ENCODE data around the gene PRDX1.
A peak's percentile ranks its signal among the peaks of the same experiment; 100 is the strongest.
"Not testable (repeated sequence)": the region's sequence is repeated elsewhere in the genome, so short reads cannot be mapped to it uniquely, and the experiment has no call there.

Gene PRDX1

GRCh38 chr1:45503462-45504360, 18.0 kb downstream of the PRDX1 start:
- no peak for DNase-seq (ENCODE audit: low spot score)

DNA sequence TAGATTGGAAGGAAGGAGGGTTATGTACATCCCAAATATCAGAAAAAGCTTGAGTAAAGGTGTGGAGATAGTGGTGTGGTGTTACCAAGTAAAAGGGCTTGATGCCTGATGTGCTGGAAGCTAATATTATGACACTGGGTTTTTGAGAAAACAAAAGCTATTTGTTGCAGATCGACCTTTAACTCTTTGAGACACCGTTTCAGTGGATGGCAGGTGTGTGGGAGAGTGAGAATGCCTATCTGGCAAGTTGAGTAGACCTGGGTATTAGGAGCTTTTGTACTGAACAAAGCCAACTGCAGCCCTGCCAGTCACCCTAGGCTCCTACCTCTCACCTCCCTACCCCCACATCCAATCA, 20.2 kb downstream of the PRDX1 start:
- DNase-seq (ENCODE audit: low spot score) = no peak

- DNase-seq (ENCODE audit: low spot score) = no peak
Measured at GRCh38 chr1:45499415-45499769, 22.3 kb downstream of the PRDX1 start.

DNA sequence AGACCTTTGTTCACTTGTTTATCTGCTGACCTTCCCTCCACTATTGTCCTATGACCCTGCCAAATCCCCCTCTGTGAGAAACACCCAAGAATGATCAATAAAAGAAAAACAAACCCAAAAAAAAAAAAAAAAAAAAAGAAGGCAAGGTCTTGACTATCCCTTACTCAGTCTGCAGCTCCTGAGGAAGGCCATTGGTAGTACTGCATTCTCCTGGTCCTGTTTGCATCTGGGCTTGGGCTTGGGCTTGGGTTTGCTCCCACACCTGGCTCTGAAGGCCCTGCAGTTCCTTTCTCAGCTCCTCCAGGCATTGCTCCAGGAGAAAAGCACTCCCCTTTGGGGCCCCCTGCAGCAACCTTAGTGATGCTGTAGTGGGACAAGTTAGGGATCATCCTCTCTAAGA, 23.4 kb downstream of the PRDX1 start:
- DNase-seq (ENCODE audit: low spot score) = no peak

DNA sequence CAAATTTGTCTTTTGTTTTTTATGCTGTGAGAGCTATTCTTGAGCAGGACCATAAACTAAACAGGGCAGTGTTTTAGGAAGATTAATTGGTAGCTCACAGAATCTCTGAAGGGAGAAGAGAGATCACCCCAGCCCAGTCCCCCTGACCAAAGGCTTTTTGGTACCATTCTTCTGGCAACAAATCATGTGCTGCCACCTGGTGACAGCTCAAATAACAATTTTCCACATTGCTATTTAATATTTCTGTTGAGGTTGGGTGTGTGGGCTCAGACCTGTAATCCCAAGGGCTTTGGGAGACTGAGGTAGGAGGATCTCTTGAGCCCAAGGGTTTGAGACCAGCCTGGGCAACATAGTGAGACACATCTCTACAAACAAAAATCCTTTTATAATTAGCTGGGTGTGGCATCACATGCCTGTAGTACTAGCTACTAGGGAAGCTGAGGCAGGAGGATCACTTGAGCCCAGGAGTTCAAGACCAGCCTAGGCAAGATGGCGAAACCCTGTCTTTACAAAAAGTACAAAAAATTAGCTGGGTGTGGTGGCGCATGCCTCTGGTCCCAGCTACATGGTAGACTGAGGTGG, 28.5 kb downstream of the PRDX1 start:
- DNase-seq (ENCODE audit: low spot score) = peak; percentile 76

GRCh38 chr1:45492691-45493090, 29.0 kb downstream of the PRDX1 start:
- no peak for DNase-seq (ENCODE audit: low spot score)

- no peak for DNase-seq (ENCODE audit: low spot score)
Measured at GRCh38 chr1:45491487-45492260, 30.0 kb downstream of the PRDX1 start.

DNA sequence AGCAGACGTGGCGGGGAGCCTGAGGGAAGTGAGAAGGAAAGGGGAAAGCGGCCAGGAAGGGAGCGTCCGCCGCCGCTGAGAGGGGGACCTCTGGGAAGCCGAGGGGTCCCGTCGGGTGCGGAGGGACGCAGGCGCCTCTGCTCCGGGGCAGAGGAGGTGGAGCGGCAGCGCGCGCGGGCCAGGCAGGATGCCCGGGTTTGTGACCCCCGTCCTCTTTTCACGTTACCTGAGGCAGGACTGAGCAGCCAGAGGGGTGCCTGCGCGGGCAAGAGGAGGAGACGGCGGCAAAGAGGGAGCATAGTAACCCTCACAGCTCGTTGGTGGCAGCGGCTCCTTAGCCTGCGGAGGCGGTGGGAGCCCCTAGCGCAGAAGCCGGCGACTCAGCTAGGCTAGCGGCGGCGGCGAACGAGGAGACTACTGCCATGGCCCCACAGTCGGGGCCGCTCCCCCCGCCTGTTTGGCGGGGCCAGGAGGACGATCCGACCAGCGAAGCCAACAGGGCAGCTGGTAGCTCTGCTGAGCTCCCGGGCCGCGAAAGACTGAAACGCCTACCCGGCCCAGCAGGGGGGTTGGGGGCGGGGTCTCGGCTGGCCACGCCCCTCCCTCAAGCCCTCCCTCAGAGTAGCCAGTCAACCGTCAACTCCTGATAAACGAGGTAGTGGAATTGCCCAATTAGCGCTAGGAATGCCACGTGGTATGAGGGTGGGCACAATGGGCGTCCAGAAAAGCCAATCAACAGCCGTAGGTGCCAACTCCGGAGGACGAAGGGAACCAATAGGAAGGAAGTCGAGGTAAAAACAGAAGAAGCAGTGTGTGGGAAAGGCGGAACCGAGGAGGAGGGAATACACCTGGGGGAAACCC, 30.8 kb downstream of the PRDX1 start, which contains the start of gene TESK2:
Gene TESK2 (minus strand): TSS at position 538 of the 861 bp plus-strand sequence. CDS start 33,378 bp downstream, outside the sequence.
- DNase-seq (ENCODE audit: low spot score) = peak; percentile 100

DNA sequence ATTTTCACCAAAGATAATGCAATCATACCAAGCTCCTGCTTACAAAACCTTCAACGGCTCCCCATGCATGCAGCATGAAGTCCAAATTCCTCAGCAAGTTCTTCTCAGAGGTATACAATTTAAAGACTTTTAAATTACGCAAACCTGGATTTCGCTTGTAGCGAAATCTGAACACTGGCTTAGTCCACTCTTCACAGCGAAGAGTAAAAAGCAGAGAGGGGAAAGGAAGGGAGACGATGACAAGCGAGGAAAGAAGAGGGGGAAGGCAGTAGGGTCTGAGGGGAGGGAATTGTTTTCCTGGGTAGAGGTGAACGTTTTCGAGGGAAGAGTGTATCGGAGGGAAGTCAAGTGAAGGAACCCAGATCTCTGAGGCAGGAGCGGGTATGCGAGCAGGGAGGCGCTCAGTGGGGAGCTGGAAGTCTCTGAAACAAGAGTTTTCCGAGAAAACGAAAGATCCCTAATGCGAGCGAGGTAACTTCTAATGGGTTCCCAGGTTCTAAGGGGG, 31.5 kb downstream of the PRDX1 start:
- no peak for DNase-seq (ENCODE audit: low spot score)

GRCh38 chr1:45489379-45489778, 32.3 kb downstream of the PRDX1 start:
- DNase-seq (ENCODE audit: low spot score) = not testable (repeated sequence)

GRCh38 chr1:45488666-45489377, 32.9 kb downstream of the PRDX1 start:
- DNase-seq (ENCODE audit: low spot score) = no peak

- no peak for DNase-seq (ENCODE audit: low spot score)
Measured at GRCh38 chr1:45485949-45486348, 35.7 kb downstream of the PRDX1 start.

- no peak for DNase-seq (ENCODE audit: low spot score)
Measured at GRCh38 chr1:45479039-45479748, 42.5 kb downstream of the PRDX1 start.

GRCh38 chr1:45478121-45478814, 43.4 kb downstream of the PRDX1 start:
- no peak for DNase-seq (ENCODE audit: low spot score)

GRCh38 chr1:45477646-45478045, 44.0 kb downstream of the PRDX1 start:
- no peak for DNase-seq (ENCODE audit: low spot score)

DNA sequence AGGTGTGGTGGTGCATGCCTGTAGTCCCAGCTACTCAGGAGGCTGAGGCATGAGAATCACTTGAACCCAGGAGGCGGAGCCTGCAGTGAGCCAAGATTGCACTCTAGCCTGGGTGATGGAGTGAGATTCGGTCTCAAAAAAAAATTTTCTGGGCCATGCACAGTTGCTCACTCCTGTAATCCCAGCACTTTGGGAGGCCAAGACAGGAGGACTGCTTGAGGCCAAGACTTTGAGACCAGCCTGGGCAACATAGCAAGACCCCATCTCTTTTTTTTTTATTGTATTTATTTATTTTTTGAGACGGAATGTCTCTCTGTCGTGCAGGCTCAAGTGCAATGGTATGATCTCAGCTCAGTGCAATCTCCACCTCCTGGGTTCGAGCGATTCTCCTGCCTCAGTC, 47.5 kb downstream of the PRDX1 start:
- DNase-seq (ENCODE audit: low spot score) = not testable (repeated sequence)

GRCh38 chr1:45473302-45473701, 48.4 kb downstream of the PRDX1 start:
- DNase-seq (ENCODE audit: low spot score) = no peak

GRCh38 chr1:45470306-45470798, 51.3 kb downstream of the PRDX1 start:
- no peak for DNase-seq (ENCODE audit: low spot score)

DNA sequence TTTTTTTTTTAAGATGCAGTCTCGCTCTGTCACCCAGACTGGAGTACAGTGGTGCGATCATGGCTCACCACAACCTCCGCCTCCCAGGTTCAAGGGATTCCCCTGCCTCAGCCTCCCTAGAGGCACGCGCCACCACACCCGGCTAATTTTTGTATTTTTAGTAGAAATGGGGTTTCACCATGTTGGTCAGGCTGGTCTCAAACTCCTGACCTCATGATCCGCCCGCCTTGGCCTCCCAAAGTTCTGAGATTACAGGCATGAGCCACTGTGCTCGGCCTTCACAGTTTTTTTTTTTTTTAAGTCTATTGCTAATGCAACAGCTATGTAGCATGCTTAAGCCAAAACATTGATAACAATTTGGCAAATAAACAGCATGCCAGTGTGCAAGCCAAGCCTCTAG, 54.3 kb downstream of the PRDX1 start:
- not testable (repeated sequence) for DNase-seq (ENCODE audit: low spot score)

DNA sequence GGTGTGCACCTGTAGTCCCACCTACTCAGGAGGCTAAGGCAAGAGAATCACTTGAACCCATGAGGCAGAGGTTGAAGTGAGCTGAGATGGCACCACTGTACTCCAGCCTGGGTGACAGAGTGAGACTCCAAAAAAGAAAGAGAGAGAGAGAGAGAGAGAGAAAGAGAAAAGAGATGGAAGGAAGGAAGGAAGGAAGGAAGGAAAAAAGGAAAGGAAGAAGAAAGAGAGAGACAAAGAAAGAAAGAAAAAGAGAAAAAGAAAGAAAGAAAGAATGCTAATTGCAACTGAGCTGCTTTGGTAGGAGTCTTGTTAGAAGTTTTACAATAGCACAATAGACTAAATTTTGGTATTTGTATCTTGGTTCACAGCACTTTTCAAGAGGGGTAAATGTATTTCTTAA, 56.4 kb downstream of the PRDX1 start:
- no peak for DNase-seq (ENCODE audit: low spot score)

All from hematopoietic multipotent progenitor cell treated with erythropoietin and hydrocortisone succinate and interleukin-3 and kit ligand, for 17 days (in vitro differentiated cells).